ENCODE data around the gene FLVCR1.
A peak's percentile ranks its signal among the peaks of the same experiment; 100 is the strongest.

FLVCR1 gene

DNA sequence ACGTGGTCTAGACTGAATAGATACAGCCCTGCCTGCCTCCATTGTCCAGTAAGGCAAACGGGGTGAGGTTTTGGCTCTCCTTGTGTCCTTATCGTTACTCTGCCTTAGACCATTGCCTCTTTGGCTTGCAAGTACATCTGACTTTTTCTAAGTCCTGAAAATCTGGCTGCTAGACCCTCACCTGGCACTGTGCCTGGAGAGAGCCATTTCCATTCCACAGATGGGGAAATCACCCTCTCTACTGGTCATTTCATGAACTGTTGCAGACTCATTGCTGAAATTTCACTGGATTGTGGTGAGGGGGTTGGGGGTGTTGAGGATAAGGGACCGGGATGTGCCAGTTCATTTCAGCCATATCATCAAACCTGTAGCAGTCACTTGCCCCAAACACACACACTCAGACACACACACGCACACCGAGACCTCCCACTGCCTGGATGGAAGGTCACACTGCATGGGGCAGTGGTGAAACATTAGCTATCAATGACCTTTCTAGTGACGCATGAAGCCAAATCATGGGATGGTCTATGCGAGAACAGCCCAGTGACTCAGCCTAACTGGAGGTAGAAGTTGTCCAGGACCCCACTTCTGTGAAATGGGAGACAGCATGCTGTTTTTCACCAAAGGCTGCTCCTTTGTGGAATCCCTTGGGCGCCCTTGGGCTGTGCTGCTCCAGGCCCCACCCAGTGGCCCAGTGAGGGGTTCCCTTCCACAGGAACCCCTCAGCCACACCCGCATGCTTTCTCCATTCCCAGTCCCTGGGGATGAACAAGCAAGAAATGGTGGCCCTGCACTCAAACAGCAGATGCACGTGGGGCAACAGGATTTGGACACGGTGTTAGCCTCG is 57.4 kb downstream of the FLVCR1 start:
- no peak for DNase-seq (ENCODE audit: low spot score)

DNA sequence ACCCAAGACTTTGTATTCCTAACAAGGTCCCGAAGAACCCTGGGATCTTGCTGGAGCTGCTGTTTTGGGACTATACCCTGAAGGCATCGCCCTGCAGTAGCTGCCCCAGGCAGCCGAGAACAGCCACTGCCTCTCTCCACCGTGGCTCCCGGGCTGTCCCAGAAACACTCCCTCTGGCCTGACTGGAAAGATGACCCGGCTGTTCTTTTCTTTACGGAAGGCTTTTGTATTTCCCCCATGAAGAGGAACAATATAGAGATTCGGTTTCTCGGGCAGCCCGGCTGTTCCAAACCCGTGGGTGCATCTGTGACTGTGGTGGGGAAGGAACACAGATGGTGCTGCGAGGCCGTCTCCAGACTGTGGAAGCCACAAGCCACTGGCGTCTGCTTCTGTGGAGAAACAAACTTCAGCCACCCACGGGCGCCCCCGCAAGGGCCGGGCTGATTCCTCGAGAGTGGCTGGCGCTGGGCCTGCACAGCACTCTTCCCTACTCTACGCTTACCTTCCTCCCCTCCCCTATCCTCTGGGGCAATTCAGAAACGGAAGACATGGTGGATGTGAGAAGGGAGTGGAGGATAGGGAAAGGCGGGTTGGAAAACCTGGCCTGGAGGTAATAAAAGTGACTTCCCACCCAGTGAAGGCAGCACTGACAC is 58.5 kb downstream of the FLVCR1 start:
- peak; percentile 14 for DNase-seq (ENCODE audit: low spot score)

DNA sequence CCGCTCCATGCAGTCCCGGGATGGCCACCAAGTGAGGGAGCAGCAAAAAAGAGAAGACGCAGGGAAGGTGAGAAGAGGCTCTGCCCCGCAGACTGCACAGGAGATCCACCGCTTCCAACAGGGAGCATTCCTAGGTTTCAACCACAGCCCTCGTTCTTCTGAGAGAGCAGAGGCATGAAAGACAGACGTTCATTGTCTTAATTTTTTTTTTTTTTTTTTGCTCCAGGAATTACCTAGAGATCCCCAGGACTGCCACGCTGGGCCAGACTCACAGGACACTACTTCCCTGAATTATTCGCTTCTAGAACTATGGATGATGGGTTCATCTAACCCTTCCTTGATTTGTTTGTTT is 59.0 kb downstream of the FLVCR1 start:
- no peak for DNase-seq (ENCODE audit: low spot score)

DNA sequence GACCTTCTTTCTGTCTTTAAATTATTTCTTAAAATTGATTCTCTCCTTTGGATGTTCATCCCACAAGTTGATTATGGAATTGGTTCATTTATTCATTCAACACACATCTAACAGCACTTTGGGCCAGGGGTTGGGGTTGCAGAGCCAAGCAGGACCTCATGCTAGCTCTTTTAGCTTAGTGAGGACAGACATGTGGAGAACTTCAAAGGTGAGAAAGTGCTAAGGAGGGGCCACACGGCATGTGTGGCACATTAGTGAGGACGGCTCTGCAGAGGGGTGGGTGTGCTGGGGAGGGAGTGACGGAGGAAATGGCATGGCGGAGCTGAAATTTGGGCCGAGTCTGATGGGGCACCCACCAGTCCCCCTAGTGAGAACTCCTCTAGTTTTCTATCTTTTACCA is 59.8 kb downstream of the FLVCR1 start:
- no peak for DNase-seq (ENCODE audit: low spot score)

DNA sequence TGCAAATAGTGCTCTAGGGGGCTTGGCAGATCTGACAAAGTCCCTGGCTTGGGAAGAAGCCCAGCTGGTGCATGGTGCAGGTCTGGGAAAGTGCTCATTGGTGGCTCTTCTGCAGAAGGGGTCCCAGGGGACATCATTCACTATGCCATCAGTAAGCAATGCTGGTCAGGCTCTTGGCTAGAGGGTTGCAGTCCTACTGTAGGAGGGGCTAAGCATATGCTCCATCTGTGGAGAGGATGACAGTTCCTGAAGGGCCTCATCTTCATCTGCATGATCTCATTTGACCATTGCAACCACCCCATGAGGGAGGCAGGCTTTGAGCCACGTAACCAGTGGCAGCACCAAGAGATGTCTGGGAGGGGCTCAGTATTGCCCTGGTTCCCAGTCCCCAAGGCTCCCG is 60.7 kb downstream of the FLVCR1 start:
- no peak for DNase-seq (ENCODE audit: low spot score)

- DNase-seq (ENCODE audit: low spot score) = no peak
Observed at GRCh38 chr1:212920246-212920645, 62.2 kb downstream of the FLVCR1 start.

DNA sequence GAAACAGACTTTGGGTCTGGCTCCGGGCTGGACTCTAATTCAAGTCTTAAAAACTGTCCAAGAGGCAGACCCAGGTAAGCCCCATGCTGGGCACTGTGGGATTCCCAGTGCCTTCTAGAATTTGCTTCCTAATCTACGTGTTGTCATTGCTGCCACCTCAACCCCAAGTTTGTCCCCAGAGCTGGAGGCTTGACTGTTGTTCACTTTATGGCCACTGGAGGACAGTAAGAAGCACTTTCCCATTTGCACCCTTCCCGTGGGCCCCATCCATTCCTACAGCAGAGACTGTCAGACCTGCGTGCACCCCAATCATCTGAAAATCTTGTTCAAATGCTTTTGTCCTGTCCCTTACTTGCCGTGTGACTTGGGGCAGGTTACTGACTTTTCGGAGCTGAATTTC is 62.8 kb downstream of the FLVCR1 start:
- no peak for DNase-seq (ENCODE audit: low spot score)

- DNase-seq (ENCODE audit: low spot score) = no peak
Observed at GRCh38 chr1:212922016-212922415, 63.9 kb downstream of the FLVCR1 start.

DNA sequence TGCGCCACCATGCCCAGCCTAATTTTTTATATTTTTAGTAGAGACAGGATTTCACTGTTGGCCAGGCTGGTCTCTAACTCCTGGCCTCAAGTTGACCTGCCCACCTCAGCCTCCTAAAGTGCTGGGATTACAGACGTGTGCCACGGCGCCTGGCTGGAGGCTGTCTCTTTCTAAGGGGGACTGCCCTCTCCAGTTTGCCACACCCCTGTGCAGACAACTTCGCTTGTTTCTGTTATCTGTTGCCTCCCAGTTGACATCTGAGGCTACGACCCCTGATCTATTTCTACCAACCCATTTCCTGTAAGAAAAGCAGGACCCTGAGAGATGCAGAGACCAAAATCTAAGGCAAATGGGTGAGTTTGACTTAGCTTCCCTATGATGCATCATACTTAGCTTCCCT is 68.3 kb downstream of the FLVCR1 start:
- DNase-seq (ENCODE audit: low spot score) = no peak

DNA sequence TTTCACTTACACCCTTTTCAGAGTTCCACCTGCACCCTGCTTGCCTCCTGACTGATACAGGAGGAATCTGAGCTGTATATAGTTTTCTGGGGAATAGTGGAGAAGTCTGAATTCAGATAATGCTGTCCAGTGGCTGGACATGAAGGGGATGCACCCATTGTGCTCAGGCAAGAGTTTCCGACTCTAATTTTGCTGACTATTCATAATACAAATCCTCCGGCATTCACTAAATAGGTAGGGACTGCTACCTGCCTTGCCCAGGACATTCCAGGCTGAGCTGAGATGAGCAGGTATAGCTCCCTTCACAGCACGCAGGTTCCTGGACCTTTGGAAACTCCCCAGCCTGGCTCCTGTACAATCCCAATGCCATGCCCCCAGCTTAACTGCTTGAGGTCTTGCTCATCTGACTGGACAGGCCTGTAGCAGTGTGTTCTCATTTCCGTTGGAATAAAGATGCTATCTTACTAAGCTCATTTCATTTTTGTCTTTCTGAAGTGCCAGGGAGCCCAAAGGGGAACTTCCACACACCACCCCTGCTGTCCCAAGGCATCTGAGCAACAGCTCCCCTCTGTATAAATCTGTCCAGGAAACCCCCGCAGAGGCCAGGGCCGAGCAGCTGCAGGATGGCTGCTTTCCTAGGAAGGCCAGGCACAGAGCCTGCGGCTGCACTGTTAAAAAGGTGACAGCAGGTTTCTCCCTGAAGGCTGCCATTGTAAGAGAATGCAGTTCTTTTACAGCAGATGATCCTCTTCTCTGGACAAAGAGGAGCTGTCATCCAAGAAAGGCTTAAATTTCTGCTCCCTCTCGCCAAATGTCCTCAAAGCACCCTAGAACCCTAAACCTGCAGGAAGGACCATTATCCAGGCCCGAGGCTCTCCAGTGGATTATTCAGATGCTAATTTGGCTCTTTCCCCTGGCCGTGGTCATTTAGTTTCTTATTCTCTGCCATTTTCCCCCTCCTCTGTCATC is 70.5 kb downstream of the FLVCR1 start:
- no peak for DNase-seq (ENCODE audit: low spot score)

DNA sequence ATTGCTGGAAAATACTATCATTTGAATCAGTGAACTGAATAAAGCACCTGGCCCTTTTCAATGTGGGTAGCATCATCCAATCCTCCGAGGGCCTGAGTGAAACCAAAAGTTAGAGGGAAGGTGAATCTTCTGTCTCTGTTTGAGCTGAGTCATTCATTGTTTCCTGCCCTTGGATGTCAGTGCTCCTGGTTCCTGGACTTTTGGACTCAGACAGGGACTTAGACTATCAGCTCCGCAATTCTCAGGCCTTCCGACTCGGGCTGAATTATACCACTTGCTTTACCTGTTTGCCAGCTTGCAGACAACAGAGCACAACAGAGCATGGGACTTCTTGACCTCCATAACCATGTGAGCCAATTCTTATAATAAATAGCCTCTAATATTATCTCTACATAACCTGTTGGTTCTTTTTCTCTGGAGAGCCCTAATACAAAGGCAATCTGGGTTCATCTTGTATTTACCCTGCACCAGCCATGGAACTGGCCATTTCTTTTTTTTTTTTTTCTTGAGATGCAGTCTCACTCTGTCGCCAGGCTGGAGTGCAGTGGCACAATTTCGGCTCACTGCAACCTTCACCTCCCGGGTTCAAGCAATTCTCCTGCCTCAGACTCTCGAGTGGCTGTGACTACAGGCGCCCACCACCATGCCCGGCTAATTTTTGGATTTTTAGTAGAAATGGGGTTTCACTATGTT is 73.1 kb downstream of the FLVCR1 start:
- DNase-seq (ENCODE audit: low spot score) = no peak

DNA sequence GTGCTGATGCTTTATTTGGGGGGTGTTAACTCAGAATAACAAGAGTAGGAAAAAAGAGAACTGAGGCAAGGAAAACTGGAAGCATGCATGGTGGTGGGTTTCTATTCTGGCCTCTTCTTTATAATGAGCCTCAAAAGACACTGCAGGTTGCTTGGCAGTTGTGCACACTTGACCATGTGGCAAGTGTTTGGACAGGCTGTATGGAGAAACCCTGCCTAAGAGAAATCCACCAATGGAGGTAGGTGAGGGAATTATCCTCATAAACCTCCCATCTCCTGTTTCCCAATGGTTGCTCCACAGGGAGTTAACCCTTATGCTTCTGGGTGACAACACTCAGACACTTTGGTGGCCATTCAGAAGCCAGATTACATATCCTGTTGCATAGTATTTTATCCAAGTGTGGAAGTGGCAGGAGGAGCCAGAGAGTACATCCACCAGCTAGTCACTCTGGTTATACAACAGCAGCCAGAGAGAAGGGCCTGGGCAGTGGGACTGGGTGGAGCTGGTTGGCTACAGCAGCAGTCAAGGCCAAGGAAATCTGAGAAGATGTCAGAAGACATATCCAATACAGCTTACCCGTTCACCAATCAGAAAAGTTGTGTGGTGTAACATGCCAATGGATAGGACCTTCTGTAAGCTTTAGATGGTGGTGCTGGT is 75.9 kb downstream of the FLVCR1 start:
- DNase-seq (ENCODE audit: low spot score) = no peak

- no peak for DNase-seq (ENCODE audit: low spot score)
Observed at GRCh38 chr1:212935387-212935981, 77.4 kb downstream of the FLVCR1 start.

GRCh38 chr1:212937034-212937433 is 79.0 kb downstream of the FLVCR1 start:
- DNase-seq (ENCODE audit: low spot score) = no peak

DNA sequence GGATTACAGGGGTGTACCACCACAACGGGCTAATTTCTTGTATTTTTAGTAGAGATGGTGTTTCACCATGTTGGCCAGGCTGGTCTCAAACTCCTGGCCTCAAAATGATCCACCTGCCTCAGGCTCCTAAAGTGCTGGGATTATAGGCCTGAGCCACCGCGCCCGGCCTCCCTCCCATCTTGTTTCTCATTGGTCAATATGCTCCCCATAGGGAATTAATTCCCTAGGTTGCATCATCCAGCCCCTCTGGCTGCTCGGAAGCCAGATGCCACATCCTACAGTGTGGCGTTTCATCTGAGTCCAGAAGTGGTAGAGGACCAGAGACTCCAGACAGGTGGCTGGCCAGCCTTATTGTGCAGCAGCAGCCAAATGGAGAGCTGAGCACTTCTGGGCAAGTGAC is 80.8 kb downstream of the FLVCR1 start:
- no peak for DNase-seq (ENCODE audit: low spot score)

DNA sequence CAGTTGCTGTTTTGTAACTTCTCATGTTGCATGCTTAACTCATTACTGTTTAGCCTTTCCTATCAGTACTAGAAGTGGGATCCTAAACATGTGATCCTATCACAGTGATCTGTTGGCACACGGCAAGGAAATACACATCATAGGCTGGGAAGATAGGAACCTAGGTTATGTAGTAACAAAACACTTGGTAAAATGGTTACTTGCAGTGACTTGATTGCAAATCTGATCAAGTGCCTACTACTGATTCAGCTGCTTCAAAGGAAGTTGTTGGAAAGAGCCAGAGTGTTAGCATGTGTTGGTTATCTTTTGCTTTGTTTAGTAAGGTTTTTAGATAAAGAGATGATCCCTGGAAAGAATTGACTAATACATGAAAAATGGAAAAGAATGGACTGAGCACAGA is 83.4 kb downstream of the FLVCR1 start:
- DNase-seq (ENCODE audit: low spot score) = no peak

DNA sequence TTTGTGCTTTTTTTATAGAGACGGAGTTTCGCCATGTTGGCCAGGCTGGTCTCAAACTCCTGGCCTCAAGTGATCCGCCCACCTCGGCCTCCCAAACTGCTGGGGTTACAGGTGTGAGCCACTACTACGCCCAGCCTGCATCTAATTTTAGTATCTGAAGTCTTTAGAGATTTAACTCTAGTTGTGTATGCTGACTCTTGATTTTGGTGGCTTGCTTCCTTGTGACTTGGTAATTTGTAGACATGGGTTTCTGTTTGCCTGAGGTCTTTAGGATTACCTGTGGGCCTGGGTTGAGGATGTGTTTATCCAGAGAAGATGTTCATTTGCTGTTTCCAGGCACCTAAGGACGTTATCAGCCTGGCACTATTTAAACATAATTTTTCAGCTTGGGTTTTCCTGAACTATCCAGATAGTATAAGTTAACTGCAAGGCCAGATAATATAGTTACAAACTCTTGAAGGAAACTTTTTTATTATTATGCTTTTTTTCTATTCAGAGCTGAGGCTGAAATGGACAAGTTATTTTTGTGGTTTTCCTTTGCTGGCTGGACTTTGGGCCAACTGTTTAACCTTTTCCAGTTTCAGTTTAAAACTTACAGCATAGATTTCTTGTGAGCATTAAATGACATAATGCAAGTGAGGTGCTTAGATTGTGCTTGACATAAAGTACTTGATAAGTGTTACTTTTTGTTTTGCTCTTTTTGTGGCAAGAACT is 84.8 kb downstream of the FLVCR1 start:
- no peak for DNase-seq (ENCODE audit: low spot score)

DNA sequence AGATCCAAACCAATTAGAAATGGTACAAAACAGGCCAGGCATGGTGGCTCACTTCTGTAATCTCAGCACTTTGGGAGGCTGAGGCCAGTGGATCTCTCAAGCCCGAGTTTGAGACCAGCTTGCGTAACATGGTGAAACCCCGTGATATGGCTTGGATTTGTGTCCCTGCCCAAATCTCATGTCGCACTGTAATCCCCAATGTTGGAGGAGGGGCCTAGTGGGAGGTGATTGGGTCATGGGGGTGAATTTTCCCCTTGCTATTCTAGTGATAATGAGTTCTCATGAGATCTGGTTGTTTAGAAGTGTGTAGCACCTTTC is 85.3 kb downstream of the FLVCR1 start:
- DNase-seq (ENCODE audit: low spot score) = no peak

- DNase-seq (ENCODE audit: low spot score) = no peak
Observed at GRCh38 chr1:212944229-212944901, 86.3 kb downstream of the FLVCR1 start.

GRCh38 chr1:212945056-212945455 is 87.0 kb downstream of the FLVCR1 start:
- no peak for DNase-seq (ENCODE audit: low spot score)

All from hepatic stellate cell (primary cell).